Endothelial cell of umbilical vein (primary cell): Measurements from ENCODE around the gene RAB35.

Source experiments
- CTCF ChIP-seq, 2 donors: IDR thresholded peaks; 1 replicate in 1 of 2; 2 replicates in 1 of 2; pipeline ENCODE4 v1.5.1; 2011; ENCODE audit warnings: low read length in 2 of 2, mild to moderate bottlenecking in 2 of 2, moderate library complexity in 2 of 2, control low read depth in 1 of 2, inconsistent platforms in 1 of 2, low read depth in 1 of 2; ENCODE audit not compliant: insufficient read depth in 1 of 2; ENCODE audit errors: extremely low read depth in 1 of 2
- EZH2 ChIP-seq: IDR thresholded peaks from 2 replicates; pipeline ENCODE4 v1.6.1; 2012; ENCODE audit warnings: borderline replicate concordance, low read depth, mild to moderate bottlenecking, moderate library complexity, low read length, inconsistent platforms; ENCODE audit not compliant: severe bottlenecking
- GATA2 ChIP-seq: IDR thresholded peaks from 2 replicates; pipeline ENCODE4 v1.7.0; 2011; ENCODE audit warnings: low read depth, mild to moderate bottlenecking, moderate library complexity, mixed read lengths, low read length; ENCODE audit not compliant: insufficient read length, insufficient read depth
- POLR2AphosphoS5 ChIP-seq: IDR thresholded peaks from 2 replicates; pipeline ENCODE4 v1.6.1; 2012; ENCODE audit warnings: low read depth, mild to moderate bottlenecking, control low read depth, low read length, moderate library complexity; ENCODE audit not compliant: insufficient read depth

- TF ChIP-seq EZH2 (no peak), CTCF (IDR thresholded peaks at IDR 0.05; ENCODE audit: extremely low read depth in 1 of 2, insufficient read depth in 1 of 2, low read depth in 1 of 2, low read length in 2 of 2) (no peak), POLR2AphosphoS5 (no peak), GATA2 (no peak)
These were observed 37.7 kb downstream of the RAB35 start for GRCh38 chr12:120078868-120079267.
